Stimulated activated CD4-positive, alpha-beta T cell treated with anti-CD3 and anti-CD28 coated beads, Interleukin-12 subunit alpha, Interleukin-12 subunit beta, amount 100 ng/mL, for 48 hours (primary cell): ENCODE data around the gene ADH7.
"Not testable (repeated sequence)": the region's sequence is repeated elsewhere in the genome, so short reads cannot be mapped to it uniquely, and the experiment has no call there.

Source experiments
- DNase-seq, 3 donors: peaks; one replicate each; pipeline ENCODE4 v3.0.0-alpha.2; 2020; ENCODE audit warnings: low read depth in 2 of 3, low spot score in 1 of 3

The ADH7 gene

DNA sequence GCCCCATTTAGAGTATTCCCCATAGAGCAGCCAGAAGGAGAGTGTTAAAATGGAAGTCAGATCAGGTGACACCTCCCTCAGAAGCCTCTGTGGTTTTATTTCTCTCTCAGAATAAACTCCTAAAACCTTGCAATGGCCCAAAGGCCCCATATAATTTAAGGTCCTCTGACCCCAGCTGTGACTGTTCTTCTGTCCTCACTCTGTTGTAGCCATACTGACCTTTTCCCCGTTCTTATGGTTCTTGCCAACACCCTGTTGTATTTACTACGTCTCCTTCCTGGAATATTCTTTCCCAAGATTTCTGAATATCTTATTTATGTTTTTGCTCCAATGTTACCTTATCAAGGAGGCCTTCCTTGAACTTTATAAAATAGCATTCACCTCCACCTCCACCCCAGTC lies 18.0 kb downstream of the ADH7 start:
- no peak for DNase-seq

DNA sequence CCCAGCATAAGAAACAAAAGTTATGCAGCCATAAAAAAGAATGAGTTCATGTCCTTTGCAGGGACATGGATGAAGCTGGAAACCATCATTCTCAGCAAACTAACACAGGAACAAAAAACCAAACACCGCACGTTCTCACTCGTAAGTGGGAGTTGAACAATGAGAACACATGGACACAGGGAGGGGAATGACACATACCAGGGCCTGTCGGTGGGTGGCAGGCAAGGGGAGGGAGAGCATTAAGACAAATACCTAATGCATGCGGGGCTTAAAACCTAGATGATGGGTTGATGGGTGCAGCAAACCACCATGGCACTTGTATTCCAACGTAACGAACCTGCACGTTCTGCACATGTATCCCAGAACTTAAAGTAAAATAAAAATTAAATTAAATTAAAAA lies 19.4 kb downstream of the ADH7 start:
- not testable (repeated sequence) for DNase-seq

DNA sequence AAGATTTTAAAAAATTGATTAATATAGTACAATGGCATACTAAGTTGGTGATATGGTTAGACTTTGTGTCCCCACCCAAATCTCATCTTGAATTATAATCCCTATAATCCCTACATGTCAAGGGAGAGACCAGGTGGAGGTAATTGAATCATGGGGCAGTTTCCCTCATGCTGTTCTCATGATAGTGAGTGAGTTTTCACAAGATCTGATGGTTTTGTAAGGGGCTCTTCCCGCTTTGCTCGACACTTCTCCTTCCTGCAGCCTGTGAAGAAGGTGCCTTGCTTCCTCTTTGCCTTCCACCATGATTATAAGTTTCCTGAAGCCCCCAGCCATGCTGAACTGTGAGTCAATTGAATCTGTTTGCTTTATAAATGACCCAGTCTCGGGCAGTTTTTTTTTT lies 20.2 kb downstream of the ADH7 start:
- DNase-seq: not testable (repeated sequence)

DNA sequence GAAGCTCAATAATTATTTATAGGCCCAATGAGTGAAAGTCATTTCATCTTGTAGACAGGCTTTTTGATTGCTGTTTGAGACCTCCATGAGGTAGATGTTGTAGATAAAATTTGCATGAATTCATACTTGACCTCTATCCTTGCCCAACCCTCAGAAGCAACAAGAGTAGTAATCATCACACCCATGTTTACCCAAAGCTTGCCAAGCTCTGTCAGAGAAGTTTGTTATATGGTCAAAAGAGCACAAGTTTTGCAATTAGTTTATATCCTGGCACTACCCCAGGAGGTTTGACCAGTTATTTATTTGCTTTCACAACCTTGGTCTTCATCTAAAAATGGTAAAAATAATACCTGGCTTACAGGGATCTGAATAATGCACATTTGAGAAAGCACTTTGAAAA lies 20.7 kb downstream of the ADH7 start:
- no peak for DNase-seq

DNA sequence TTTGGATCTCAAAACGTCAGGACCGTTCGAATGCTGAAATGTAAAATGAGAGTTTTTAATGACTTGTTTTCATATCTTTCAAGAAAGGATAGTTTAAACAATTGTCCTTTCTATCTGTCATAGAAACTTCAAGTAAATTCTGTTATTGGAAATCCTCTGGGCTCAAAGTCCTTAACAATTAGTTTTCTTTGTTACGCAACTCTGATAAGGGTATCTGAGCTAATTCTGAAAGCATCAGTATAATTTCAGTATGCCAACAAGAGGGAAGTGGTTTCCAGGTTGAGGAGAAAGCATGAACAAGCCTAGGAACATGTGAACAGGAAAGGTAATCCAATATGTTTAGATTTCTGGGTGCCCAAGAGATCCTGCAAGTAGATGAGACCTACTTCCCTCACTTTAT lies 22.0 kb downstream of the ADH7 start:
- DNase-seq: no peak

DNA sequence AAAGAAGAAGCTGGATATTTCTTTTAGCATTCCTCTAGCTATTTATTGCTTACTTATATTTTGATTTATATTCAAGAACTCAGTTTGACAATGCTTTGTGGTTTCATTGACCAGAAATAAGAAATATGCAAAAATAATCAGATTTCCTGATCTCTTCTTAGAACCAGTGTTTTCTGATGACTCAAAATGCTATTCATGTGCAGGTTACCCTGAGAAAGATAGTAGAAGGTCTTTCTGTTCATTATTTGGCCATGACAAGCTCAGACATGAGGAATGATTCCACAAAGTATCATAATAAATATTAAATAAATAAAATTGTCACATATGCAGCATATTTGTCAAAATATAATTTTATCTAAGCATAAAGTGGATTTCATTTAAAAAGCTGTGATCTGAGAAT lies 24.1 kb downstream of the ADH7 start:
- DNase-seq: no peak

DNA sequence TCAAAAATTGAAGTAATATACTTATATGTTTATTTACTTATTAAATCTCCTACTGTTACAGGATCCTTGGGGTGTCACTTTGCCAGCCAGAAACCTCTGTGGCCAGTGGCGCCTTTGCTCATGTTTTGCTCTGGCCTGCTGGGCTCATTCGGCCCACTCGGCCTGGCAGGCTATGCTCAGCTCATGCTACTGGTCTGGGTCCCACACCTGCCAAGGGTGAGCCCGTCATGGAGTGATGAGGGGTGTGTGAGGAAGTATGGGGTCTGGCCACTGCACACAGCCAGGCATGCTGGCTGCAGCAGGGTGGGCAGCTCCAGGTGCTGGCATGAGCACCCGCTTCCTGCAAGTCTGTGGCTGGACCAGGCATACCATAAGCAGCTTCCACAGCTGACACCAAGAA lies 25.1 kb downstream of the ADH7 start:
- no peak for DNase-seq

DNA sequence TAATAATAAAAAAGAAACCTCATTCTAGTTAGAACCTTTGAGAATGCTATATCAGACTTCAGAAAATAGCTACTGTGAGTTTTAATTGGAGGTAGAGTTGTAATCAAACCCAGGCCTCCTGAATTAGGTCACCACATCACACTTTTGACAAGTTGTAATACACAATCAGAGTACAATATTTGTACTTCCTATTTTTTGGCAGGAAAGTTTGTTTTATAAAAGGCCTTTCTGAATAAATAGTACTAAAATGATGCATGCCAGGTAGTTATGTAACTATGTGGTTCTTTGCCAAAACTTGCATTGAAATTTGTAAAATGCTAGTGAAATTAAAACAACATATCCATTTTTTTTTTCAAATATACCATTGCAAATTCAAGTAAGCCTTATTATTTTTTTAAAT lies 26.8 kb downstream of the ADH7 start:
- no peak for DNase-seq

DNA sequence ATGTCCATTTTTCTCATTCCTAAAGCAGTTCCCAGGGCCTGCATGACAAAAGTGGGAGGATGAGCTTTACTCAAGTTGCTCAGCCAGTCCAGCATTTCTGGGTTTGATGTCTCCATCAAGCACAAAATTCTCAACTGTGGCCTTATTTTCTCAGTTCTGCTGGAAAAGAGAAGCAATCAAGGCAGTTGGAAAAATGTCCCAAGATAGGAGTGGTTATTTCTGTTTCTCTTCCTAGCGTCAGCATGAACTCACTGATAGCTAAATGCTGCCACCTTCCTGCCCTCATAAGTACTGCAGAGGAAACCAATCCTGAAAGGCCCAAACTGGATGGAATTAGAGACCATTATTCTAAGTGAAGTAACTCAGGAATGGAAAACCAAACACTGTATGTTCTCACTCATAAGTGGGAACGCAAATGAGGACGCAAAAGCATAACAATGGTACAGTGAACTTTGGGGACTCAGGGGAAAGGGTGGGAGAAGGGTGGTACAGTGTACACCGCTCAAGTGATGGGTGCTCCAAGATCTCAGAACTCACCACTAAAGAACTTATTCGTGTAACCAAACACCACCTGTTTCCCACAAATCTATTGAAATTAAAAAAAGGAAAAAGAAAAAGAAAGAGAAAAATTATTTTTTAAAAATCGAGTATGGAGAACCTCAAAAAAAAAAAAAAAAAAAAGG lies 29.6 kb downstream of the ADH7 start:
- DNase-seq: peak; percentile 10 to 73 (median 52)

DNA sequence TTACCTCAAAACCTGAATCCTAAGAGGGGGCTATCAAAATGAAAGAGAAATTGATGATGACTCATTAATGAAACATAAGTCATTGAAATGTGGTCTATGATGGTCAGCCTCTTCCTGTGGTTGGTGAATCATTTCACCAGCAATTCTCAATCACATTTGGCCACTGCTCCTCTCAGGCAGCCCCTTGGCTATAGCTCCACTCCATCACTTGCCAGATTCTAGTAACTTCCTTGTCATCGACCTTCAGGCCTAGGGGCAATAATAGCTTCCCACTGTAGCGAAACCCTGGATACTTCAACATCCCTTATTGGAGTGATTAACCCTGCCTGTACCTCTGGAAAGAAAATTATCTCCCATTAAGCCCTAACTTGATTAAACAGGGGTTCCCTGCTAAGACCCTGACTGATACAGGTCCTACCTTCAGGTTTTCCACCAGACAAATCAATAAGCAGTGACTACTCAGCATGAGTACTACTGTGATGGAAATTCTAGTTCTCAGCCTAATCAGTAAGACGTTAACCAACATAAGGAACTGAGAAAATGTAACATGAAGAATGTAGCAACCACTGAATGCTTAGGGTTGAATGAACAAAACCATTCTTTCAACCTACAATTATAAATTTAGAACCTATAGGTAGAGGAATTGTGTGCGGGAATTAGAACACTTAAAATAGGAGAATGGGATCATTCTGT lies 30.4 kb downstream of the ADH7 start:
- DNase-seq: peak in 1 of 3 donors; percentile 8

DNA sequence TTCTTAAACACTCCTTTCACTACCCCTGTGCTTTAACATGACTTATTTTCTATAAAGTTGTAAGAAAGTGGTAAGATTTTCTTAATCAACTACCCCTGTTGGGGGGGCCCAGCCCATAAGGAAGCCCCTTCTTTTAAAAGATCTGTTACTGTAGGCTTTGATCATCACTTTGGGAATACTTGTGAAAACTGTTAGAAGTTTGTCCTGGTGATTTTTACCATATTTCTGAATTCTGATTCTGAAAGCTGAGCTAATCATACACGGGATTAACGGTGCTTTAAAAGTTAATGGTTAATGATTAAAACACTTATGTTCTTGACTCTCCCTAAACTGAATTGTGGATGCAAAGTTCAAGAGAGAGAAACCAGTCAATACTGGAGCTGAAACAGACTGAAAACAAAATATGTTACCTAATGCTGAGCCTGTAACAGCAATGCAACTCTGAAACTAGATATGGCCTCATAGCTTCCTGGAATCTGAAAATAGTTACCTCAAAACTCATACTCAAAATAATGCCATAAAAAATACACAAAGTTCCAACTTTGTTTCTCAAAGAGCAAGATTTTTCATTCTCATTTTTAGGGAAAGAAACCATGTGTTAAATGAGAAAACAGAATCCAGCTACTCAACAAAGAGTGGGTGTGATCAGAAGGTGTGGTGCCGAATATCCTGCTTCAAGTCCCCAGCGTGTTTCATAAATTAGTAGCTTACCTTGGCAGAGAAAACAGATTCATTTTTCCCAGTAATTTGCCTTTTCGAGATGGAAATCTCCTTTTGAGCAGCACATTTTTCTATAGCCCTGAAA lies 31.6 kb downstream of the ADH7 start:
- DNase-seq: no peak

DNA sequence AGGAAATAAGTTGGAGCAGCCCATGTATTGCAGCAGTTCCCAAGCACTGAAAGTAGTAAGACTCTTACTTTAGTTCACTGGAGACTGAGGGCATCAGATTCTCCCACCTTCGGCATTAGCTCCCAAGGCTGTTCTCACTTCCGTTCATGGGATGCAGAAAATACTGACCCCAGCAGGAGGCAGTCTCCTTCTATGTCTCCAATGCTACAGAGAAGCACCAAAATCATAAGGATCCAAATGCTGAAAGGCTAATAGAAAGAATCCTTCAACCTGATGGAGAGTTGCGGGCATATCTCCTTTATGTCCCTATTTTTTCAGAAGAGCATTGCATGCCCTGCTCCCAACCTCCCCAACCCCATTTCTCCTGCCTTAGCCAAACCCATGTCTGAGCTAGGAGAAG lies 32.4 kb downstream of the ADH7 start:
- DNase-seq: no peak

DNA sequence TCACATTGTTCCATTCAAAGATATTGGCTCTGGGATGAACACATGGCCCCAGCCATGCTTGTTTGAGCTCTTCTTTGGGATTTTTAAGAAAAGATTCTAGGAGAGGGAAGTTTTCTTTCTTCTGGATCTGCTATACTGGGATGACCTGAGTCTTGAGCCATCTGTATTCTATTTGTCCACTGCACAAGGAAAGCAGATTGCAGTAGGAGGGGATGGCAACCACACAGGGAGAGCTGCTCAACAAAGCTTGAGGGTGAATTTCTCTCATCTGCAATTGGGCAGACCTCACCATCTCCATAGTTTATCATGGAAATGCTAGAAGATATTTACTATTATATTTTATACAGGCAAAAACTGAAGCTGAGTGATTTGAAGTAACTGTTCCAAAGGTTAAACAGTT lies 34.3 kb downstream of the ADH7 start:
- no peak for DNase-seq

DNA sequence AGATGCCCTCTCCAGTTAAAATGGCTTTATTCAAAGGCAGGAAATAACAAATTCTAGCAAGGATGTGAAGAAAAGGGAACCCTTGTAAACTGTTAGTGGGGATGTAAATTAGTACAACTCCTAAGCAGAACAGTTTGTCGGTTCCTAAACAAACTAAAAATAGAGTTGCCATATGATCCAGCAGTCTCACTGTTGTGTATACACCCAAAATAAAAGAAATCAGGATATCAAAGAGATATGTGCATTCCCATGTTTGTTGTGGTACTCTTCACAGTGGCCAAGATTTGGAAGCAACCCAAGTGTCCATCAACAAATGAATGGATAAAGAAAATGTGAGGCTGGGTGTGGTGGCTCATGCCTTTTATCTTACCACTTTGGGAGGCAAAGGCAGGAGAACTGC lies 36.1 kb downstream of the ADH7 start:
- DNase-seq: no peak

DNA sequence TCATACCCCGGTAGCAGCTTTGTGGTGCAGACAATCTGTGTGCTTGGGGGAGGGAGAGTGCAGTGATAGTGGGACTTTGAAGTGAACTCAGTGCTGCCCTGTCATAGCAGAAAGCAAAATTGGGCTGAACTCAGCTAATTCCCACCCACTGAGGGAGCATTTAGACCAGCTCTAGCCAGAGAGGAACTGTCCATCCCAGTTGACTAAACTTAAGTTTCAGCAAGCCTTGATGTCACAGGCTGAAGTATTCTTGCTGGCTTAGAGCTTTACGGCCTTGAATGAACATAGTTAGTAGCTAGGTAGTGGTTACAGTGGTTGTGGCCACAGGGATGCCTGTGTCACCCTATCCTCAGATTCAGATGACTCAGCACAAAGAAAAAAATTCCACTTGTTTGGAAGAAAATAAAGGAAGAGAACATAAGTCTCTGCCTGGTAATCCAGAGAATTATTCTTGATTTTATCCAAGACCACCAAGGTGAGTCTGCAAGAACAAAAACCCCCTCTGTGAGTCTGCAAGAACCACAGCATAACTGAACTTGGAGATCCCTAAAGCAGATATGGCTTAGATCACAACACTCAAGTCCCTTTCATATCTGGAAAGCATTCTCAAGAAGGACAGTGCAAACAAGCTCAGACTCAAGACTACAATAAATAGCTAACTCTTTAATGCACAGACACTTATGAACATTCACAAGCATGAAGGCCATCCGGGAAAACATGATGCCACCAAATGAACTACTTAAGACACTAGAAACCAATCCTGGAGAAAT lies 39.4 kb downstream of the ADH7 start:
- DNase-seq: no peak

DNA sequence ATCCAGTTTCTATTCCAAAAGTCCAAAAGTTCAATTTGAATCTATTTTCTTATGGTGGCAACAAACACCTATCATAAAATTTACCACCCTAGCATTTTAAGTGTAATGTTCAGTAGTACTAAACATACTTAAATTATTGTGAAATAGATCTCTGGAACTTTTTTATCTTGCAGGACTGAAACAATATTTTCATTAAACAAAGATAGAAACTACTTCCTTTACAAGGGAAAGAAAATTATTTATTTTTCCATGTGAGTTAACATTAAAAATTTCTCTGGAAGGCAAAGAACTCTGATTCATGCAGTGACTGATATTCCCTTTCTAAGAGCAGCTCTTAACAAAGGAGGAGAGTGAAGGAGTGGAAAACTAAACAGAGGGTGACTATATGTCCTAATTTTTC lies 40.2 kb downstream of the ADH7 start:
- no peak for DNase-seq

DNA sequence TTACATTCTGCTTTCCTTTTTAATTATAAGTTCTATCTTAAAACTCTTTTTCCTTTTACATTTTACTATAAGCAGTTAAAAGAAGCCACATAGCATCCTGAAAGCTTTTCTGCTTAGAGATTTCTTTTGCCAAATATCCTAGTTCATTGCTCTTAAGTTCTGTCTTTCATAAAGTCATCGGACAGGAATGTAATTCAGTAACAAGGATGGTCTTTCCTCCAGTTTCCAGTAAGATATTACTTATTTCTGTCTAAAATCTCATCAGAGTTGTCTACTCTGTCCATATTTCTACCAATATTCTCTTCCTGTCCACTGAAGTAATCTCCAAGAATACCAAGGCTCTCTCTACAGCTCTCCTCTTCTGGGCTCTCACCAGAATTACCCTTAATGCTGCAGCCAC lies 45.1 kb downstream of the ADH7 start:
- DNase-seq: no peak

DNA sequence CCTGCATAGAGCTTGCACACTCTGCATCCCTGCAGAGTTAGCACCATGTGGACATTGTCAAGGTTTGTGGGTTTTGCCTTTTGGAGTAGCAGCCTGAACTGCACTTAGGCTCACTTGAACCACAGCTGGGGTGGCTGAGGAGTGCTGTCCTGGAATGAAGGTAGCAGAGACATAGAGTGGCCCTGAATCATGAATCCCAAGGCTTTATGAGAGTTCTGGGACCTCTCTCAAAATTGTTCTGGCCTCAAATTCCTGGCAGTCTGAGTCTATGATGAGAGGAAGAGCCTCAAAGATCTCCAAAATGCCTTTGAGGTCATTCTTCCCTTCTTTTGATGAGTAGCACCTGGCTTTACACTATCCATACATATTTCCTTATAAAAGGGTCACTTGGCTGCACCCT lies 45.5 kb downstream of the ADH7 start:
- no peak for DNase-seq

DNA sequence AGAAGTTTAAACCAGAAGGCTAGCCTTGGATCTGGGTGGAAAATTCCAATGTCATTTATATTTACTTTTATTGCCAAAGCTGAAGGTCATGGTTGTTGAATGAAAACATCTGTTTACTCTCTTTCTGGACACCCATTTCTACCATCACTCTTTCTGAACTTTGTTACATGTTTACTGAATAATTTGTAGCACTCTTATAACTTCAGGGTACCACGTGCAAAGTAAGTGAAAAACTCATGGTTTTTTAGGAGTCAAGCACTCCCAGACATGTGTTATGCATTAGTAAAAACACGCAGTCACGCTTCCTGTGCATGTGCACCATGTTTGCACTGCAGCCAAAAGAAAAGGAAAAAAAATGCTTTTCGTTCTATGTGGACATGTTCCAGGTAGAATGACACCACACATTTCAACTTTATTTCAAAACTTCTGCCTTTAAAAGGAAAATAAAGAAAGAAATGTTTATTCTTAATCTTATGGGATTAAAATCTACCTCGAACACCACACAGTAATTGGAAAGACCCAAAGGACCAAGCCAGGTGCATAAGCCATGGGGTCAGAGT lies 51.2 kb downstream of the ADH7 start:
- DNase-seq: no peak

DNA sequence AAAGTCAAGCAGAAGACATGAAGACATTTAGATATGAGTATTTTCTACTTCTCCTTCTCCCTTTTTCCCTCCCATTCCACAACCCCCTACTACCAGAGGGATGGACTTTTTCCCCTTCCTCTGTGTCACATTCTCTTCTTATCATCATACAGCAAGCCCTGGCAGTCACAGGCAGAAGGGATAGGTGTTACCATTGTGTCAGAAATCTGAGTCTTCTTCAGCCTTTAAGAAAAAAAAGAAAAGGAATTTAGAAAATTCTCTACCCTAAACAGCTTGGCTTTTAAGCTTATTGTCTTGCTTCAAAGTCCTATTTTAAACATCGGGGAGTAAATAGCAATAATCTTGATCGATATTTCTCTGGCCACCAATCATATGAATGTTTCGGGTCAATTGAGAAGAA lies 51.7 kb downstream of the ADH7 start:
- DNase-seq: no peak

DNA sequence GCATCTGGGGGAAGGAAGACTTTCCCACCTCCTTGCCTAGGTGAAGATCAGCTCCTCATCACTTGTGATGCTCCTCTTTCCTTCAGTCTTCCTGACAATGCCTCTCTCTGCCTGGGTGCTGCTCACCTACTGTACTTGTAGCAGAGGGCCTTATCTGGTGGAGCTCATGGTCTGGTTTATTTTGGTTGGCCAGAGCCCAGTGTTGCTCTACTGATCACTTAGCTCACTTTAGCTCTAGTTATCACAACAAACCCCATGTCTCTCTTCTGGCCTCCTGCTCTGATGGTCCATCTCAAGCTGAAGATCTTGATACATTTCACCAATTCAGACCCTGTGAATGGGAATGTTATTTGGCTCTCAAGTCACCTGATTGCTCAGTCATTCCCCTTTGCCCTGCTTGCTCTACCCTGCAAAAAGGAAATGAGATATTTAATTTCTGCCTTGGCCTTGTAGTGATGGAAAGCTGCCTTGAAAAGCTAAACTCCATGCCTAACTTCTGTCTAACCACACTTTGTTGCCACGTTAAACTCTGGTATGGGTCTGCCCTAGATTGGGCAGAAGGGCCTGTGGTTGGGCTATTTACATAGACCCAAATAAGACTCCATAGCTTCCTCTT lies 52.3 kb downstream of the ADH7 start:
- no peak for DNase-seq
